Activated CD4-positive, alpha-beta T cell treated with anti-CD3 and anti-CD28 coated beads, Interleukin-2, amount 50 U/mL, for 16 hours (primary cell): Measurements from ENCODE around the gene GAB2.
A peak's percentile ranks its signal among the peaks of the same experiment; 100 is the strongest.
"Not testable (repeated sequence)": the region's sequence is repeated elsewhere in the genome, so short reads cannot be mapped to it uniquely, and the experiment has no call there.

Source experiments
- DNase-seq: peaks from one replicate; pipeline ENCODE4 v3.0.0-alpha.2; 2020

The GAB2 gene

DNA sequence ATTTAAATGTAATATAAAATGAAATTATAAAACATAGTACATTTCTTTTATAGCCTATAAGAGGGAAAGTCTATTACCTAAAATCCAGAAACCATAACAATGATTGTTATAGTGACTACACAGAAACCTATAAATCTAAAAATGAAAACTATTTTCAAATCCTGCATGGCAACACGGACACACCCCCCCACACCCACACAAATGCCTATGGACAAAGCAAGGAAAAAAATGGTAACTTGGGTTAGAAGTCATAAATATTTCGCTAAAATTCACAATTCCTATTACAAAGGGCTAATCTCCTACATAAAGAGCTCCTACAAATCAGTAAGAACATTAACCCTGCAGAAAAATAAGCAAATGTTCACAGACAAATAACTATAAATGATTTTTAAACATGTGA is 56.4 kb downstream of the GAB2 start:
- DNase-seq, result no peak

DNA sequence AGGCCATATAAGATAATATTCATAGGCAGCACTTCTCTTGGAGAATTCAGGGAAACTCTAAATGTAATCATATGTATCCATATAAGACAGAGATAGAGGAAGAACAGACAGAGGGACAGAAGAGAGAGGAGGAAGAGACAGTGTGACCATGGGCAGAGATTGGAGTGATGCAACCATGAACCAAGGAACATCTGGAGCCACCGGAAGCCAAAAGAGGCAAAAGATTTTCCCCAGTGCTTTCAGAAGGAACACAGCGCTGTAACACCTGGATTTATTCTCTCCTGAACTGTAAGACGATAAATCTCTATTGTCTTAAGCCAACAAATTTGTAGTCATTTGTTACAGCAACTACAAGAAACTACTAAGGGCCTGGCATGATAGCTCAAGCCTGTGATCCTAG is 57.7 kb downstream of the GAB2 start:
- no peak for DNase-seq

DNA sequence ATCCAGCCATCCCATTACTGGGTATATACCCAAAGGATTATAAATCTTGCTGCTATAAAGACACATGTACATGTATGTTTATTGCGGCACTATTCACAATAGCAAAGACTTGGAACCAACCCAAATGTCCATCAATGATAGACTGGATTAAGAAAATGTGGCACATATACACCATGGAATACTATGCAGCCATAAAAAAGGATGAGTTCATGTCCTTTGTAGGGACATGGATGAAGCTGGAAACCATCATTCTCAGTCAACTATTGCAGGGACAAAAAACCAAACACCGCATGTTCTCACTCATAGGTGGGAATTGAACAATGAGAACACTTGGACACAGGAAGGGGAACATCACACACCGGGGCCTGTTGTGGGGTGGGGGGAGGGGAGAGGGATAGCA is 59.7 kb downstream of the GAB2 start:
- not testable (repeated sequence) for DNase-seq

DNA sequence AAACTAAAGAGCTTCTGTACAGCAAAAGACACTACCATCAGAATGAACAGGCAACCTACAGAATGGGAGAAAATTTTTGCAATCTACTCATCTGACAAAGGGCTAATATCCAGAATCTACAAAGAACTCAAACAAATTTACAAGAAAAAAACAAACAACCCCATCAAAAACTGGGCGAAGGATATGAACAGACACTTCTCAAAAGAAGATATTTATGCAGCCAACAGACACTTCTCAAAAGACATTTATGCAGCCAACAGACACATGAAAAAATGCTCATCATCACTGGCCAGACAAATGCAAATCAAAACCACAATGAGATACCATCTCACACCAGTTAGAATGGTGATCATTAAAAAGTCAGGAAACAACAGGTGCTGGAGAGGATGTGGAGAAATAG is 60.2 kb downstream of the GAB2 start:
- not testable (repeated sequence) for DNase-seq

DNA sequence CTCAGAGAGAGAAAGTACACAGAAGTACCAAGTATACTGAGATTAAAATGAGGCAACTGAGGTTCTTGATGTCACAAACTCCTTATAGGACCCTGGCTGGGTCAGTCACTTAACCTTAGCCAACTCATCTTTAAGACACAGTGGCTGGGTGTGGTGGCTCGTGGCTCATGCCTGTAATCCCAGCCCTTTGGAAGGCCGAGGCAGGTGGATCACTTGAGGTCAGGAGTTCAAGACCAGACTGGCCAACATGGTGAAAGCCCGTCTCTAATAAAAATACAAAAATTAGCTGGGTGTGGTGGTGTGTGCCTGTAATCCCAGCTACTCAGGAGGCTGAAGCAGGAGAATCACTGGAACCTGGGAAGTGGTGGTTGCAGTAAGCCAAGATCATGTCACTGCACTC is 61.9 kb downstream of the GAB2 start:
- not testable (repeated sequence) for DNase-seq

DNA sequence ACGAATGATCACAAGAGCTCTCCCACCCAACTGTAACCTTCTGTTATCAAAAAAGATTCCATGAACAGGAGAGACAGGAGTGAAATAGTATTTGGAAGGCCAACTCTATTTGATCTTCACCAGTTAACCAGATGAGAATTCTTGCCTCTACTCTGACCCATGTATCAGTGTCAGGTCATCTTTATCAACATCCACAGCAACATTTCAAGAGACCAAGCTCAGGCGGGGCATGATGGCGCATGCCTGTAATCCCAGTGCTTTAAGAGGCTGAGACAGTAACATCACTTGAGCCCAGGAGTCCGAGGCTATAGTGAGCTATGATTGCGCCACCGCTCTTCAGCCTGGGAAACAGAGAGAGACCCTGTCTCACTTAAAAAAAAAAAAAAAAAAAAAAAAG is 62.3 kb downstream of the GAB2 start:
- no peak for DNase-seq

DNA sequence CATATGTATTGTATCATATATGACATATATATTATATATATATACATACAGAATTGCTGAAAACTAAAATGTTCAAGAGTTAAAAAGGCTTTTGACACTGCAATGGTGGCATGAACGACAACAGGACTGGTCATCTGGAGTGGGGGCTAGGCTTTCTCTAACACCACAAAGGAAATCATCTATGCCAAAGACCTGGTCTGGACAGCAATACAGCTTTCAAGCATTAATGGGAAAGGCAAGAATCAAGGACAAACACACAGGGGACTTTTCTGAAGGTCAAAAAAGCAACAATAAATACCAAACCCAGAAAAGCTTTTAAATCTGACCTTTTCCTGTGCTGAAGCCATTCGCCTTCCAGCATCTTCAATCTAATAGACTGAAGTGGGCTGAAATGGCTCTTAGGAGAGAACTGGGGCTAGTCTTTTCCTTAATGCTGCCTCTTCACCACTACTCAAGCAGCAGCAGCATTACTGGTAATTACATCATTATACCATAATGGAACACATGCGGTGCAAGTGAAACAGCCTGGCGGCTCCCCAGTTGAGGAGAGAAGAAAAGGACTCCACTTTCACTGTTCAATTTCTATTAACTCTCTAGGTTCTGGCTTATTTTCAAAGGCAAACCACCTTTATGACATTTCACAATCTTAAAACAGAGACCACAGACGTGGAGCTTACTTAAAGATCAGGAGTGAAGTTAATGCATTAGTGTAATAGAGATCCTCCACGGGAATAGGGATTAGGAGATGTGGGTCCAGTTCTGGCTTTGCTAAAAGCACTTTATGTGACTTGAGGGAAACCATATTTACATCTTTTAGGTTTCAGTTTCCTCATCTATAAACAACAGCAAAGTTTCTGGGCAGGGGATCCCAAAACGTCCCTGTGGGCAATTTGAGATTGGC is 63.0 kb downstream of the GAB2 start:
- DNase-seq, result no peak

DNA sequence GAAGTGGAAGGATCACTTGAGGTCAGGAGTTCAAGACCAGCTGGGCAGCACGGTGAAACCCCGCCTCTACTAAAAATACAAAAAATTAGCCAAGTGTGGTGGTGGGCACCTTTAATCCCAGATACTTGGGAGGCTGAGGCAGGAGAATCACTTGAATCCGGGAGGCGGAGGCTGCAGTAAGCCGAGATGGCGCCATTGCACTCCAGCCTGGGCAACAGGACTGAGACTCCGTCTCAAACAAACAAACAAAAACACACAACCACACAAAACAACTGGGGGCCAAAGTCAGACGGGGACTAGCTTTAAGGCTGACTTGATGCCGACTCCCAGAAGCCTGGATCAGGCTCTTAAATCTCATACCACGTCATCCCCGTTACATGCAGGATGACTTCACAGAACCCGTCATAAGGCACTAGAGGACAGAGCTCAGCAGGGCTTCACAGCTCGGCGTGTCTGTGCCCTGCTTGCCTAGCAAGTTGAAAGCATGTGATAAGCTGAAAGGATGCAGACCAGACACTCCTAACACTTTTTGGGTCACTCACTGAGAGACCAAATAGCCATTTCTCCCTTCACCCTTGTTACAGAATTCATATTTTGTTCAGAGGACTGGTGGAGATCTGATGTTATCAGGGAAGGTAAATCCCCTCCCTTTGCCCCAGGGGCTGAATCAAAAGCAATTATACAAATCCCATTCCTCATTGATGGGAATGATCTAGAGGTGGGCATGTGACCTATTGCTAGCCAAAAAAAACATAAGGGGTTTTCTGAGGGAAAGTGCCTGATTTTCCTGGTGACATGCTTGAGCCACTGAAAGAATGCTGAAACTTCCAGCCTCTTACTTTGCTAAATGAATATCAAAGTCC is 65.4 kb downstream of the GAB2 start:
- DNase-seq, result no peak

DNA sequence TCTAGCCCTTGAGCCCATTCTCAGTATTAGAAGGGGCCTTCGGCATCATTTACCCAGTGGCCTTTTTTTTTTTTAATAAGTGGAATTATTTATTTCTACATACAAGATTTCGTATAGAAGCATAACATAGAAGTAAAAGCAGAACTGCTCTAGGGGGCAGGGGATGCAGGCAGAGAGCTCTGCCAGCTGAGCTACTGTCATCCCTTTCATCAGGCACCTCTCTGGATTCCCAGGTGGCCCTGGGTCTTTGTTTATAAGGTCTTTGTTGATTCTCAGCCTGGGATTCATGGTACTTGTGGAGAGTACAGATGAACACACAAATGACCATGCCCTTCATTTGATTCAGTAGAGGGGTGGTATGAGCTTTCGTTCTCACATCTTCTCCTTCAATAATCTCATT is 66.4 kb downstream of the GAB2 start:
- no peak for DNase-seq

DNA sequence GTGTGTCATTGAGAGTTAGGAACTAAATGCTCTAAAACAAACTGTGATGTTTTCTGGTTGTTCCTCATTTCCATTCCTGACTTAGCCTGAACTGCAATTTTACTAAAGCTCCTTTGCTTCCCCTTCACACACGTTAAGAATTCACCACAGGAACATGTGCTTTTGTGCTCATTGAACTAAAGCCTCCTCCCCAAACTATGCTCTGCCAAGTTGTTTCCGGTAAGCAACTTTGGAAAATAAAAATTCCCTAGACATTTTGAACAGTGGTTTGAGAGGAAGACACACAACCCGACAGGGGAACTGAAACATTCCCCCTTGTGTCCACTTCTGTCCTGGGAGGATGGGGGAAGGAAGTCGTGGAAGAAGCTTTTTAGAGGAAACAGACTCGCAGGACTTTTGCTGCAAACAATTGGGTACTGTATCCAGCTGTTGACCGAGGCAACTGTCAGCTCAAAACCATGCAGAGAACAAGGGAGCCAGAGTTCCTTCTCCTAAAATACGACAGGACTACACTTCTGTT is 66.9 kb downstream of the GAB2 start:
- DNase-seq, result no peak

DNA sequence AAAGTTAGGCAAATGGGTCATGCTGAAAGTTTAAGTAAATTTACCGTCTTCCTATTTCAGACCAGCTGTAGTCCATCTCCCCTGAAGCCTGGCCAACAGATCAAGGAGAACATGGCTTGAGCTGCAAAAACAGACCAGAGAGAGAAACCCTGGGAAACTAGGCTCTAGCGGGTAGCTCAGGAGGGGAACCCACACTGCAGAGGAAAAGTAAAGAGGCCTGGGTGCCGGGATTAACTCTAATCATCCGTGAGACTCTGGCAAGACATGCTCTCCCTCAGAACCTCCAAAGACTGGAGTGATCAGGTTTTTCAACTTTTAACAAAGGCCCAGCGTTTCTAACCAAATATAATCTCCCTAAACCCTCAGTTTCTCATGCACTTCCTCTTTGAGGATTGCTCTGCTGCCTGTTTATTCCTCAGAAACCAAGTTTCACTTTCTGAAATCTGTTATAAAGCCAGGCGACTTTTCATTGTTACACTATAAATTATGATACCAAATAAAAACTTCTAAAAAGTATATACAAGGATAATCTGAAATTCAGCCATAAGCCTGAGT is 67.5 kb downstream of the GAB2 start:
- no peak for DNase-seq

DNA sequence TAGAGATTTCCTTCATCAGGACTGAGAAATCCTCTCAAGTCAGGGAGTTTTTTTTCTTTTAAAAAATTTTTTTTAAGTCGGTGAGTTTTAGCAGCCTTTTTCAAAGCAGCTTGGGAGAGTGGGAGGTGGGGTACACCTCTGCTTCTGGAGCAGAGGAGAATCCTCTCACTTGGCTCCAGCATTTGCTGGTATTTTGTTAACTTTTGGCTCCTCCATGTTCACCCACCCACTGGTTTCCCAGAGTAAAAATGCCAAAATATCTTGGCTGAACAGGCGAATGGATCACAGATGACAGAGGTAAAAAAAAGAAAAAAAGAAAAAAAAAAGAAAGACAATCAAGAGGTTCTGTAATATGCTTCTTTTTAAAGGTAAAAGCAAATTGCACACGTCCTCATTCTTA is 68.0 kb downstream of the GAB2 start:
- no peak for DNase-seq

DNA sequence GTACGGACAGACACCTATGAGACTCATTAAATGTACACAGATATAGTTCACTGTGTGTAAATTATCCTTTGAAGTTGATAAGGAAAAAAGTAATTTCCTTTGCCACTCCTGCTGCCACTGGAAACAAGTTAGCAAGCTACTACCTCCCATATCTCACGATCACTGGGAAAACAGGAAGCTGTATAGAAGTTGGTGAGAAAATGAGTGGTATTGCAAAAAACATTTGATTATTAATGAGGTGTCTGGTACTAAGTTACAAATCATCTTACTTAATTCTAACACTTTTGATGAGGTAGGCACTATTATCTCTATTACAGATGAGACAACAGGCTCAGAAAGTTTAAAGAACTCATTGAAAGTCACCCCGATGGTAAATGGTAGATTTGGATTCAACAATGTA is 68.5 kb downstream of the GAB2 start:
- DNase-seq, result no peak

DNA sequence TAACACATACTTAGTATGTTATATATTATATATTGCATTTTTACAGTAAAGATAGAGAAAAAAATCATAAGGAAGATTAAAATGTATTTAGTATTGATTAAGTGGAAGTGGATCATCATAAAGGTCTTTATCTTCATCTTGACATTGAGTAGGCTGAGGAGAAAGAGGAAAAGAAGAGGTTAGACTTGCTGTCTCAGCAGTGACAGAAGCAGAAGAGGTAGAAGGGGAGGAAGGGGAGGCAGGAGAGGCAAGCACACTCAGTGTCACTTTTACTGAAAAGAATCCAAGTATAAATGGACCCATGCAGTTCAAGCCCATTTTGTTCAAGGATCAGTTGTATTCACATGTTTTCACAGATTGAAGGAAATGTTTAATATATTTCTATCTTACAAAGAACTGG is 69.7 kb downstream of the GAB2 start:
- DNase-seq, result no peak

DNA sequence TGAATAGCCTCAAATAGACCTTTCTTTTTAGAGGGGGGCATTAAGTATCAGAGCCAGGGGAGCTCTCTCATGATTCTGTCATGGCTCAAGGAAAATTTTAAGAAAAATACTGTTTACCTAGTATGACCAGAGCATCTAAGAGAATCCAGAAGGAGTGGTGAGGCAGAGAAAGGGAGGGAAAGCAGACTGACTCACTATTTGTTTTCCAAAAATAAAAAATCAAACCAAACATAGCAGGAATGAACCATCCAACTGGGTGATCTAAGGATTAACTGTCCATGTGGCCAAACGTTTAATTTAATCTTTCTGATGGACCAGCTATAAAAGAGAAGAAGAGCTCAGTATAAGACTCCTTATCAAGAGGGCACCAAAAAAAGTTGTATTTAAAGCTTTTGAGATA is 70.8 kb downstream of the GAB2 start:
- no peak for DNase-seq

DNA sequence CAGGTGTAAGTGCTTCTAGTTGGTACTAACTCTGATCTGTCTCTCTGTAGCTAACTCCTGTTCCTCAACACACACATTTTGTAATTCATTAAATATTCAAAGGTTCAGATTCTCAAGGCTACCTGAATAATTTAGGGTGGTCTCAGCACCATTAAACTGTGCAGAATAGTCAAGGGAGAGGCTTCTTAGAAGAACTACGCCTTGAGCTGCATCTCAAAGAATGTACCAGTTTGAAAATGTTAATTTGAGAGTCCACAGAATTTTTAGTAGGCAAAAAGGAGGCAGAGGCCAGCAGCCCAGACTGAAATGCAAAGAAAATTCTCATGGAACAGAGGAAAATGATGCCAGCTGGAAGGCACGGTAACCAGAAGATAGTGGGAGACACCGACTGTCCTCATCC is 72.2 kb downstream of the GAB2 start:
- no peak for DNase-seq

DNA sequence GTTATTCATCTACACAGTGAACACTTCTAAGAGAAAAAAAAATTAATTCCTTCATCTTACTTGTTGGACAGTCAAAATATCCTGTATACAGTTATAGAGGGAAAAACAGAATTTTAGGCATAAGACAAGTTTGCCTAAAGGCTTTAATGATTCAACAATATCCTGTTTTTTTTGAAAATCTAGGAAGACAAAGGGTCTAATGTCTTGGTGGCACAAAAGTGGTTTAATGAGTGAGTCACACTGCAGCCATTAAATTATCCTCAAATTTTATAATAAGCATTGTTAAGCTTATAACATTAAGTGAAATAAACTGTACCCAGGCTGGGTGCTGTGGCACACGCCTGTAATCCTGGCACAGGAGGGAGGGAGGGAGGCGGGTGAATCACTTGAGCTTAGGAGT is 72.9 kb downstream of the GAB2 start:
- DNase-seq, result no peak

DNA sequence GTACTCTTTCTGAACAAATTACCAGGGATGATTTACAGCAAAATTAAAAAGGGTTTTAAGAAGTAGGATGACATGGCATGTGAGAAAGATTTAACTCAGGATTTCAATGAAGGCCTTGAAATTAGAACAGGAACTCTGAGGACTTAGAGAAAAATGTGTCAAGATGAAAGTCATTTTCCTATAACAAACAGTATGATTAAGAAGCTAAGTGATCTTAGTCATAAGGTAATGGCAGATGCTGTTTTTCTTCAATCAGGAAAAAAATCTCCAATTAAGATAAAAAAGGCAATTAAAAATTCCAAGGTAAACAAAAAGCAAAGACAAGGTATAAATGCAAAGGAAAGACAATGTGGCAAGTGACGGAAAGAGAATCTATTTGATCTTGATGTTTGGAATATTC is 73.5 kb downstream of the GAB2 start:
- no peak for DNase-seq

DNA sequence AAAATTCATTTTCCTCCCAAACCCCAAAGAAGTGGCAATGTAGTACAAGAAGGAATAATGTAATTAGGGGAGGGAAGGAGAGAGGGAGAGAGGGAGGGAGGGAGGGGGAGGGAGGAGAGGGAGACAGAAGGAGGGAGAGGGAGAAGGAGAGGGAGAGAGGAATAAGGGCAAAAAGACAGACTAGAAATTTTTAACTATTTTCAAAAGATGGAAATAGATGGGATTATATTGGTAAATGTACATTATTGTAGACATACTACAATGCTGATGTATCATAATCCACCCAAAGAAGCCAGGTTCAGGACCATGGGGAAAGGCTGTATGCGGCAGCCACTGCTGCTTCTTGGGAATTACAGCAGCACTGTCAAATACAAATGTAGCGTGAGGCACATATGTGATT is 74.3 kb downstream of the GAB2 start:
- DNase-seq, result no peak

DNA sequence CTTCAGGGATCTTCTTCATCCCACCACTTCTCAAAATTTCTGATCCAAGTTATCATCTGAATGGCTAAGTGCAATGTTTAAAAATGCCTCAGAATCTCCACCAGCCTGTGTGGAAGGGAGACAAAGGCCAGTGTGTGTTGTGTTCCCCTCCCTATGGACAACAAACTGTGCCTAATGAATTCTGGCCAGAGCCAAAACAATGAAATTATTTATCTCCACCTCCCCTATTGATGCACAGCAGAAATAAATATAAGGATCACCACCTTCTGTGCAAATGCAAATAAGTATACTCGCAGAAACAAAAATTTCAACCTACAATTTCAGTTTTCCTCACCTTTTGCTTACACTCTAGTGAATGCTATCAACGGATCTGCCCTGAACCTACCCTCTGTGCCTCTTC is 75.8 kb downstream of the GAB2 start:
- DNase-seq, result no peak

DNA sequence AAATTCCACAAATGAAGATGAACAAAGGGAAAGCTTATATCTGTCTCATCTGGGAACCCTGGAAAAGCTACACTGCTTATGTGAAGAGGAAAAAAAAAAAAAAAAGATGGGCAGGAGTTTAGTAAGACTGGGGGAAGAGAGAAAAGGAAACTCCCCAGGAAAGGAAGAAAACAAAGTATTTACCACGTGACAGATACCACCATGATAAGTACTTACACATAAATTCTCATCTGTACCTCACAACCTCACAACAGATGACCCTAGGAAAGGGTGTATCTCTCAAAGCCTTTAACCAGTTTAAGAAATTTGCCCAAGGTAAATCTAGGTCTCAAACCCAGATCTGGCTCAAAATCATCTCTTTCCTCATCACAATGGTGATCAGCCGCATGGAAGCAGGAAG is 77.1 kb downstream of the GAB2 start:
- no peak for DNase-seq

DNA sequence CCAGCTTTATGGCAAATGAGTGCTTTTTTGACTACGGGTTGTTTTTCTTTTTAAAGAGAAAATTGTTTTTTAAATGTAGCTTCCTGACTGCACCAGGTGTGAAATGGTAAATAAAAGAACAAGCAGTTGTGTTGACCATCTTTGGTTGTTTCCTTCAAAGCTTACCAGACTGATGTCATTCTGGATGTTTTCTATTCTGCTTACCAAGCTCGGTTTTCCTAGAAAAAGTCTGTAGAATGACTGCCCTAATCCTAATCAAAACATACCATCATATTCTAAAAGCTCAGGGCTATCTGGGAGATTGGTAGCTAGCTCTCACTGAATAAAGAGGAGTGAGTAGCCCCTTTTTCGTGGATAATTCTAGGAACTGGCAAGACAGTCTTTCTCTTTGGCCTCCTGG is 77.7 kb downstream of the GAB2 start:
- no peak for DNase-seq

DNA sequence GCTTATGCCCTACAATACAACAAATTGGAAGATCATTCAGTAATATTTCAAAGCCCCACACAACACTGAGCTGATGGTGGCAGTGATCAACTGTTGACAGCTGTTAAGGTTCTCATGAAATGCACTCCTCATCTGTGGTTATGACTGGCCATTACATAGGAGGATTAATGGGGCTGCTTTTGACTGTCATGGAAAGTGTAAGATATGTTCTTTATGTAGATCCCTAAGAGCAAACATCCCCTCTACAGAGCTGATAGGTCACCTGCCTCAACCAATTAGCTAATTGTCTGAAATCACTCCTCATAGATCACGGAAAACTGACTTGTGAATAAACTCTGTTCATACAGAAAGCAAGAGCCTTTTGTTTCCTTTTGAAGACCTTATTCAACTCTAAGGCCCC is 78.1 kb downstream of the GAB2 start:
- peak; percentile 28 for DNase-seq

DNA sequence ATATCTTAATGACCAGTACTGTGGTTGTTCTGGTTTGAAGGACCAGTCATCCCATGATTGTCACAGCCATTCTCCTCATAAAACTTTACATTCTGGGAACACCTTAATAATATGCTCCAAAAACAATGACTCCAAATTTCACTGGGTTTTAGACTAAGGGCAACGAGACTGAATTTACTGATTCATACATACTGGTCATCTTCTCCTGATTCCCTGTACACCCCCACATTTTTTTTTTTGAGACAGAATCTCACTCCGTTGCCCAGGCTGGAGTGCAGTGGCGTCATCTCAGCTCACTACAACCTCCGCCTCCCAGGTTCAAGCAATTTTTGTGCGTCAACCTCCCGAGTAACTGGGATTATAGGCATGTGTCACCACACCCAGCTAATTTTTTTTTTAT is 78.9 kb downstream of the GAB2 start:
- DNase-seq, result no peak
